GM19395 (cell line): ENCODE data around the gene CXorf65.

Source experiments
- ATAC-seq: cut with Tn5 transposase; IDR thresholded peaks from one replicate; pipeline ENCODE4 v1.9.1; 2021; ENCODE audit warnings: mild to moderate bottlenecking, moderate library complexity; ENCODE audit not compliant: unreplicated experiment

CXorf65 gene

GRCh38 chrX:71107762-71108360 lies 1.3 kb upstream of the CXorf65 start:
- no peak for ATAC-seq

GRCh38 chrX:71107245-71107644 lies 705 bp upstream of the CXorf65 start:
- ATAC-seq = no peak

GRCh38 chrX:71105628-71106027 lies 912 bp downstream of the CXorf65 start:
- no peak for ATAC-seq

- peak; percentile 53 for ATAC-seq
Observed at GRCh38 chrX:71103110-71103983, 3.2 kb downstream of the CXorf65 start.

- ATAC-seq = no peak
Observed at GRCh38 chrX:71102292-71102691, 4.2 kb downstream of the CXorf65 start.

GRCh38 chrX:71100581-71101505 lies 5.7 kb downstream of the CXorf65 start:
- ATAC-seq = no peak

- no peak for ATAC-seq
Observed at GRCh38 chrX:71099736-71100135, 6.8 kb downstream of the CXorf65 start.

- ATAC-seq = no peak
Observed at GRCh38 chrX:71098951-71099506, 7.5 kb downstream of the CXorf65 start.

GRCh38 chrX:71098302-71098701 lies 8.2 kb downstream of the CXorf65 start:
- ATAC-seq = no peak

- no peak for ATAC-seq
Observed at GRCh38 chrX:71096760-71097032, 9.8 kb downstream of the CXorf65 start.

- no peak for ATAC-seq
Observed at GRCh38 chrX:71095981-71096759, 10.4 kb downstream of the CXorf65 start.

GRCh38 chrX:71095555-71095980 lies 11.0 kb downstream of the CXorf65 start, which contains the start of gene FOXO4:
FOXO4 (plus strand) TSS chrX:71095851; CDS start chrX:71096529, 678 bp downstream.
- ATAC-seq = peak; percentile 87

GRCh38 chrX:71095033-71095432 lies 11.5 kb downstream of the CXorf65 start:
- ATAC-seq = no peak

- no peak for ATAC-seq
Observed at GRCh38 chrX:71091263-71091662, 15.3 kb downstream of the CXorf65 start.

- no peak for ATAC-seq
Observed at GRCh38 chrX:71085900-71086299, 20.6 kb downstream of the CXorf65 start.

GRCh38 chrX:71082822-71083221 lies 23.7 kb downstream of the CXorf65 start:
- ATAC-seq = no peak

- ATAC-seq = no peak
Observed at GRCh38 chrX:71082124-71082647, 24.4 kb downstream of the CXorf65 start.

- ATAC-seq = no peak
Observed at GRCh38 chrX:71081330-71082123, 25.0 kb downstream of the CXorf65 start.

- no peak for ATAC-seq
Observed at GRCh38 chrX:71070531-71070930, 36.0 kb downstream of the CXorf65 start.
